ENCODE results near the gene PCNX2.

GRCh38 chr1:233005156-233005555, 290.4 kb downstream of the PCNX2 start:
- no peak for TF ChIP-seq CTCF (conservative IDR thresholded peaks at IDR 0.05; ENCODE audit: low read depth, low read length)
- no peak for TF ChIP-seq EZH2 (IDR thresholded peaks at IDR 0.05; ENCODE audit: borderline replicate concordance, low read depth, low read length, poor library complexity, severe bottlenecking)
